G401.6 (cell line): ENCODE results near the gene SPDYE4.

ENCODE experiments used
- FAIRE-seq: peaks from 2 replicates; lab custom pipeline; 2012; peaks lifted over from hg19 to GRCh38; lab: Jason Lieb, UNC

The SPDYE4 gene

GRCh38 chr17:8708025-8708461 lies 50.3 kb downstream of the SPDYE4 start:
- FAIRE-seq, result no peak

GRCh38 chr17:8707332-8708024 lies 50.9 kb downstream of the SPDYE4 start:
- no peak for FAIRE-seq

- FAIRE-seq, result no peak
Observed at GRCh38 chr17:8706431-8706830, 51.9 kb downstream of the SPDYE4 start.

- no peak for FAIRE-seq
Observed at GRCh38 chr17:8705427-8705826, 52.9 kb downstream of the SPDYE4 start.

- no peak for FAIRE-seq
Observed at GRCh38 chr17:8703001-8703400, 55.3 kb downstream of the SPDYE4 start.

GRCh38 chr17:8701754-8702153 lies 56.6 kb downstream of the SPDYE4 start:
- no peak for FAIRE-seq

- FAIRE-seq, result no peak
Observed at GRCh38 chr17:8701221-8701620, 57.1 kb downstream of the SPDYE4 start.
